Mucosa of stomach (tissue), 1 donor: Measurements from ENCODE around the gene CAMK1G.

Experiments
- H3K27me3 ChIP-seq: one replicate; pipeline ENCODE4 v1.7.0; 2013; ENCODE audit warnings: mild to moderate bottlenecking, low read length; ENCODE audit not compliant: control insufficient read depth, insufficient read depth
- H3K36me3 ChIP-seq: one replicate; pipeline ENCODE4 v1.7.0; 2013; ENCODE audit warnings: low read length; ENCODE audit not compliant: control insufficient read depth, insufficient read depth
- H3K4me1 ChIP-seq: one replicate; pipeline ENCODE4 v1.7.0; 2013; ENCODE audit warnings: mild to moderate bottlenecking, low read length; ENCODE audit not compliant: control insufficient read depth, insufficient read depth
- H3K4me3 ChIP-seq: one replicate; pipeline ENCODE4 v1.7.0; 2013; ENCODE audit warnings: low read length
- H3K9ac ChIP-seq: one replicate; pipeline ENCODE4 v1.7.0; 2013; ENCODE audit warnings: mild to moderate bottlenecking, low read length, moderate library complexity
- H3K9me3 ChIP-seq: one replicate; pipeline ENCODE4 v1.7.0; 2013; ENCODE audit warnings: mild to moderate bottlenecking, low read length, moderate library complexity; ENCODE audit not compliant: control insufficient read depth
- donor health status: Pancreatic carcinoma.

Gene CAMK1G

DNA sequence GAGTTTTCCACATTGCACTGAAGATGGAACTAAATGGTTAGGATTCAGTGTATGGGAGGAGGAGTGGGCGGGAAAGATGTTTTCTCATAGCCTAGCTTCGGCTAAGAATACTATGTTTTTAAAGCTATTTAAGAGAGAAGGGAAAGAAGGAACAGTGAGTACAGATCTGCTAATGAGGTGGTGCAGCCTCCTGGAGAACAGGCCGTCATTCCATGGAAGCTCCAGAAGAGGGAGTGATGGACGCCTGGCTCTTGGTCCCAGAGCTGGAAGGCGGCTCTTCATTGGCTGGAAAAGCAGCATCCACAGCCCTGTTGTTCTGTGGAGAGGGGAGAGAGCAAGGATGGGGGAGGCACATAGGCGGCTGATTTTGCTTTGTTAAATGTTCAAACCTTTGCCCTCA is 6.9 kb downstream of the CAMK1G start:
- H3K4me1 ChIP-seq = peaks cover 7% of the 10 kb centered on the region
- no peaks in the 10 kb centered on the region for H3K36me3 ChIP-seq
- H3K9ac ChIP-seq = no peak overlapping the region
- no peak overlapping the region for H3K4me3 ChIP-seq
- peaks cover 13% of the 10 kb centered on the region for H3K27me3 ChIP-seq
- H3K9me3 ChIP-seq = no peaks in the 10 kb centered on the region

GRCh38 chr1:209593747-209594146 is 10.2 kb downstream of the CAMK1G start:
- no peak overlapping the region for H3K9ac ChIP-seq
- H3K27me3 ChIP-seq = no peaks in the 10 kb centered on the region
- H3K4me1 ChIP-seq = no peaks in the 10 kb centered on the region
- H3K36me3 ChIP-seq = no peaks in the 10 kb centered on the region
- no peak overlapping the region for H3K4me3 ChIP-seq
- no peaks in the 10 kb centered on the region for H3K9me3 ChIP-seq

DNA sequence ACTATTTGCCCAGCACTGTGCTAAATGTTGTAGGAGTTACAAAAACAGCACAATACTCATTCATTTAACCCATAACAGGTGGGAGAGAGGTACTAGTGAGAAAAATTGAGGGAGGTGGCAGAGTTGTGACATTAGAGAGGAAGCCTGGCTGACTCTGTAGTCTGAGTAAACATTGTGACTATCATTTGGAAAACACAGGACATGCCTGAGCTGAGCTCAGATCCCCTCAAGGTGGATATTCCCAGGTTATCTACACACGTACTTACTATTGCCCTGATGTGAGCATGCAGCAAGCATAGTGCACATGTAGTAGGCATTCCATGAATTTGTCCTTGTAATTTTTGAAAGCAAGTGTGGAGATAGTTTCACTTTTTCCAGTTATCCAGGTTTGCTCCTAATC is 10.9 kb downstream of the CAMK1G start:
- H3K36me3 ChIP-seq = no peaks in the 10 kb centered on the region
- no peak overlapping the region for H3K4me3 ChIP-seq
- H3K4me1 ChIP-seq = no peaks in the 10 kb centered on the region
- no peaks in the 10 kb centered on the region for H3K9me3 ChIP-seq
- no peaks in the 10 kb centered on the region for H3K27me3 ChIP-seq
- H3K9ac ChIP-seq = no peak overlapping the region

GRCh38 chr1:209595028-209595427 is 11.5 kb downstream of the CAMK1G start:
- Histone ChIP-seq H3K27me3 (no peaks in the 10 kb centered on the region), H3K9me3 (no peaks in the 10 kb centered on the region), H3K9ac (no peak overlapping the region), H3K4me3 (no peak overlapping the region), H3K36me3 (no peaks in the 10 kb centered on the region), H3K4me1 (no peaks in the 10 kb centered on the region)

DNA sequence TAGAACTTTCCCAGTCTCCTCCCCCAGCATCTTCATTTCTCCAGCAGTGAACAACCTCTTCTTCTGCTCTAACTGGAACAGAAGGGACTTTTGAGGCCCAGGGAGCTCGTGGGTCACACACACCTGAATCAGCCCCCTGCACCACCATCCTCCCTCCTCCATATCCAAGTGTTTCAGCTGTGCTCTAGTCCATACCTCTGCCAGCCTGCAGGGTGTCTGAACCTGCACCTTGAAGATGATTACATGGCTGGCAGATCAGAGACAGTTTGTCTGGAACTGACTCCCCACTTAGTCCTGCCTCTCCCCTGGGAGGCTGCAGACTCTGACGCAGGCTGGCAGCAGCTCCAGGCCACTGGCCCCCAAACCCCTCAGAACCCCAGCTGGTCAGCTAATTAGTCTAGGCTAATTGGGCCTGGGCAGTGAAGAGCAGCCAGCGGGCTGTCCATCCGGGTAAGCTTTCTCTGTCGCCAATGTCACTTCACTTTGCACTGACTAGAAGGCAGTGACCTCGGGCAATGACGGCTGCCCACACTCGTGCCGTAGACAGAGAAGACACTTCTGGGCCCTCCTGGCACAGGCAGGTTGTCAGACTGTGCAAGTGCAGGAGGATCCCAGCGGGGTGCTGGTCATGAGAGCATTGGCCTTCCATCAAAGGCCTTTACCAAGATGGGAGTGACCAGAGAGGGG is 12.2 kb downstream of the CAMK1G start:
- no peak overlapping the region for H3K9ac ChIP-seq
- H3K4me1 ChIP-seq = no peaks in the 10 kb centered on the region
- no peaks in the 10 kb centered on the region for H3K36me3 ChIP-seq

DNA sequence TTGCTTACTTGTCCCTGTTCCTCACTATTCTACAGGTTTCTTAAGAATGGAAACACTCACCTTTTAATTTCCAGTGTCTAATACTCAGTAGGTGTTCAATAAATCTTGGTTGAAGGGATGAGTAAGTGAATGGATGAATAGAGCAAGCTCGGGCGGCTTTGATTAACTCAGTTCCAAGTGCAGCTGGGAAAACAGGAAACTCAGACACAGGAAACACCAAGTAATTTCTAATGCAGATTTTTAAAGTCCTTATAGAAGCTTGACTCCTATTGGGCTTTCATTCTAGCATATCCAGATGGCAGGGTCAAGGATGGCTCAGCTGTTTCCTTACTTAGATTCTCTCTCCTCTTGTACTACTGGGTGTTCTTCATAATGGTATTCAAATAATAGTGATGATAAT is 14.0 kb downstream of the CAMK1G start:
- H3K9ac ChIP-seq = no peak overlapping the region
- H3K27me3 ChIP-seq = no peaks in the 10 kb centered on the region
- no peaks in the 10 kb centered on the region for H3K9me3 ChIP-seq
- H3K4me1 ChIP-seq = no peaks in the 10 kb centered on the region
- H3K36me3 ChIP-seq = no peaks in the 10 kb centered on the region
- H3K4me3 ChIP-seq = no peak overlapping the region

More for the DNA sequence above, 12.2 kb downstream of the CAMK1G start:
- no peak overlapping the region for H3K4me3 ChIP-seq
- H3K9me3 ChIP-seq = no peaks in the 10 kb centered on the region
- no peaks in the 10 kb centered on the region for H3K27me3 ChIP-seq

- Histone ChIP-seq H3K4me3 (no peak overlapping the region), H3K36me3 (no peaks in the 10 kb centered on the region), H3K4me1 (no peaks in the 10 kb centered on the region), H3K27me3 (no peaks in the 10 kb centered on the region), H3K9ac (no peak overlapping the region), H3K9me3 (no peaks in the 10 kb centered on the region)
Measured at GRCh38 chr1:209598227-209598626, 14.7 kb downstream of the CAMK1G start.

GRCh38 chr1:209600541-209600940 is 17.0 kb downstream of the CAMK1G start:
- no peaks in the 10 kb centered on the region for H3K36me3 ChIP-seq
- no peaks in the 10 kb centered on the region for H3K27me3 ChIP-seq
- no peaks in the 10 kb centered on the region for H3K9me3 ChIP-seq
- H3K4me3 ChIP-seq = no peak overlapping the region
- H3K9ac ChIP-seq = no peak overlapping the region
- no peaks in the 10 kb centered on the region for H3K4me1 ChIP-seq

DNA sequence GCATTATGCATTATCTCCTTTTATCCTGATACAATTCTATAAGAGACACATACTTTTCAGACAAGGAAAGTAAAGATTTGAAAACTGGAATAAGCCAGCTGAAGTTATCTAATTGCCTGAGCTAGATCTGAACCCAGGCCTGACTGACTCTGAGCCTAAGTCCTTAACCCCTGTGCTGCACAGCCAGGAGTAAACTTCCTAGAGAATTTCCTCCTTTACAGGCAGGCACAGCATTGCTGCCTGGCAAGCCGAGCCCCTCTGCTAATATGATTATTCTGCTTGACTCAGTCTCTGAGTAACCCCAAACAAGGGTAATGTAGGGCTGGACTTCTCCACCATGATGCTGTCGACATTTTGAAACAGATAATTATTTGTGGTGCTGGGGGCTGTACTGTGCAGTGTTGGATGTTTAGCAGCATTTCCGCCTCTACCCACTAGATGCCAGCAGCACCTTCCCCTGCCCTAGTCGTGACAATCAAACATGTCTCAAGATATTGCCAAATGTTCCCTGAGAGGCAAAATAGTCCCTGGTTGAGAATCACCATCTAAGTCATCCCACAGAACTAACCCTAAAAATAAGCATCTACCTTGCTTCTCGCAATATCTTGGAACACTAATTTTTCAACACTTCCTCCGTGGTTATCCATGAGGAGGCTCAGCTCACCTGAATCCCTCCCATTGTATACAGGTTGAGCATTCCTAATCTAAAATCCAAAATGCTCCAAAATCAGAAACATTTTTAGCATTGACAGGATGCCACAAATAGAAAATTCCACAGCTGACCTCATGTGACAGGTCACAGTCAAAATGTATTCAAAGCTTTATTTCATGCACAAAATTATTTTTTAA is 18.5 kb downstream of the CAMK1G start:
- no peak overlapping the region for H3K9ac ChIP-seq
- no peaks in the 10 kb centered on the region for H3K27me3 ChIP-seq
- no peaks in the 10 kb centered on the region for H3K4me1 ChIP-seq
- no peaks in the 10 kb centered on the region for H3K9me3 ChIP-seq
- no peaks in the 10 kb centered on the region for H3K36me3 ChIP-seq
- H3K4me3 ChIP-seq = no peak overlapping the region

GRCh38 chr1:209603877-209604276 is 20.4 kb downstream of the CAMK1G start:
- no peak overlapping the region for H3K9ac ChIP-seq

DNA sequence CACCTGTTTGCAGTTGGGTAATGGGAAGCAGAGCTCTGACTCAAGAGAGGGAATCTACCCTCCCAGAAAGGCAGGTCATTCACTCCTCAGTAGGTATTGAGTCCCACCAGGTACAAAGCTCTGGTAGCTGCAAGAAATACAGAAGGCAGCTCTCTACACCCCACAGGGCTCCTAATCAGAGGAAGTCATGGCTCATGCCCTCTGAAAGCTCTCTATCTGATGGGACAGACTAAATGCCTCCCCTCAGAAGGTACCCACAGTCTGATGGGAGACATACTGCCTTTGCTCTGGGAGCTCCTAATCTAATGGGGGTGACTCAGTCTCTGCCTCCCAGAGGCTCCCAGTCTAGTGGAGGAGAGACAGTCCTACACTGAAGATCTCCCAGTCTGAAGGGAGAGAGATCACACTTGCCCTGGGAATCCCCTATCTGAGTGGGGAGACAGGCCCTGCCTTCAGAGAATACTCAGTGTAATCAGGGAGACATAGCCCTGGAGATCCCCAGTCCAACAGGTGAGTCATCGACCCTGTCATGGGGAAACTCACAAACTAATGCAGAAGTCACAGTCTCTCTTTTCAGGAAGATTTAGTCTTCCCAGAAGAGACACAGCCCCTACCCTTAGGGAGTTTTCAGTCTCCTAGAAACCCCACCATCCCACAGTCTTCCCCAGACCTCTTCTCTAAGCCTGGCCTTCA is 23.7 kb downstream of the CAMK1G start:
- no peak overlapping the region for H3K4me3 ChIP-seq
- H3K9ac ChIP-seq = no peak overlapping the region
- no peaks in the 10 kb centered on the region for H3K36me3 ChIP-seq
- H3K27me3 ChIP-seq = no peaks in the 10 kb centered on the region
- no peaks in the 10 kb centered on the region for H3K4me1 ChIP-seq
- no peaks in the 10 kb centered on the region for H3K9me3 ChIP-seq

More at GRCh38 chr1:209603877-209604276, 20.4 kb downstream of the CAMK1G start:
- Histone ChIP-seq H3K4me1 (no peaks in the 10 kb centered on the region), H3K4me3 (no peak overlapping the region), H3K36me3 (no peaks in the 10 kb centered on the region), H3K27me3 (no peaks in the 10 kb centered on the region), H3K9me3 (no peaks in the 10 kb centered on the region)

DNA sequence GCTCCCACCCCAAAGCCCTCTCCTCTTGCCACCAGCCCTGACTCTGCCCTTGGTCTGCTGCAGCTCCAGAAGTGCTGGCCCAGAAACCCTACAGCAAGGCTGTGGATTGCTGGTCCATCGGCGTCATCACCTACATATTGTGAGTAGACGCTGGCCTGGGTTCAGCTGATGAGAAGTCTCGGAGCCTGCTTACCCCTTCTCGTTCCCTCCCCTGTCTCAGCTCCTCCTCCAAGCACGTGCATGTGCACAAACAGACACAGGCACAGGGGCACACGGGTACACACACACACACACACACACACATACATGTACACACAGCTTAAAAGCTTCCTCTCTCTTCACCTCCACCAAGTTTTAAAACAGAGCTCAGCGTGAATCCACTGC is 24.3 kb downstream of the CAMK1G start:
- Histone ChIP-seq H3K36me3 (no peaks in the 10 kb centered on the region), H3K4me3 (no peak overlapping the region), H3K9ac (no peak overlapping the region), H3K9me3 (no peaks in the 10 kb centered on the region), H3K4me1 (no peaks in the 10 kb centered on the region), H3K27me3 (no peaks in the 10 kb centered on the region)
